ENCODE results near the gene WAC.

- no peak for TF ChIP-seq CTCF (IDR thresholded peaks at IDR 0.05)
- TF ChIP-seq POLR2A (IDR thresholded peaks at IDR 0.05) = no peak
Observed at GRCh38 chr10:28558186-28558585, 25.3 kb downstream of the WAC start.
